ENCODE data around the gene EXOC4.
"Not testable (repeated sequence)": the region's sequence is repeated elsewhere in the genome, so short reads cannot be mapped to it uniquely, and the experiment has no call there.

The EXOC4 gene

GRCh38 chr7:133252858-133253518, at the start of gene EXOC4:
EXOC4 (plus strand) TSS chr7:133253078.
- peak; percentile 97 for DNase-seq (ENCODE audit: low read depth)

GRCh38 chr7:133203490-133203889, 49.4 kb upstream of the EXOC4 start:
- no peak for DNase-seq (ENCODE audit: low read depth)

GRCh38 chr7:133207687-133208086, 45.2 kb upstream of the EXOC4 start:
- DNase-seq (ENCODE audit: low read depth) = no peak

- DNase-seq (ENCODE audit: low read depth) = not testable (repeated sequence)
Observed at GRCh38 chr7:133210817-133211216, 42.1 kb upstream of the EXOC4 start.

GRCh38 chr7:133213772-133214171, 39.1 kb upstream of the EXOC4 start:
- not testable (repeated sequence) for DNase-seq (ENCODE audit: low read depth)

GRCh38 chr7:133217773-133218172, 35.1 kb upstream of the EXOC4 start:
- no peak for DNase-seq (ENCODE audit: low read depth)

GRCh38 chr7:133230591-133231194, 22.2 kb upstream of the EXOC4 start:
- peak; percentile 23 for DNase-seq (ENCODE audit: low read depth)

- DNase-seq (ENCODE audit: low read depth) = no peak
Observed at GRCh38 chr7:133233142-133233541, 19.7 kb upstream of the EXOC4 start.

- DNase-seq (ENCODE audit: low read depth) = no peak
Observed at GRCh38 chr7:133234961-133235875, 17.7 kb upstream of the EXOC4 start.

- DNase-seq (ENCODE audit: low read depth) = no peak
Observed at GRCh38 chr7:133237545-133237944, 15.3 kb upstream of the EXOC4 start.

GRCh38 chr7:133240302-133240701, 12.6 kb upstream of the EXOC4 start:
- no peak for DNase-seq (ENCODE audit: low read depth)

- DNase-seq (ENCODE audit: low read depth) = no peak
Observed at GRCh38 chr7:133246558-133246957, 6.3 kb upstream of the EXOC4 start.

GRCh38 chr7:133248901-133249300, 4.0 kb upstream of the EXOC4 start:
- DNase-seq (ENCODE audit: low read depth) = no peak

GRCh38 chr7:133252506-133252857, 396 bp upstream of the EXOC4 start:
- DNase-seq (ENCODE audit: low read depth) = no peak

GRCh38 chr7:133253519-133253875, 619 bp downstream of the EXOC4 start:
- no peak for DNase-seq (ENCODE audit: low read depth)

- no peak for DNase-seq (ENCODE audit: low read depth)
Observed at GRCh38 chr7:133255486-133255885, 2.6 kb downstream of the EXOC4 start.

GRCh38 chr7:133258174-133258573, 5.3 kb downstream of the EXOC4 start:
- DNase-seq (ENCODE audit: low read depth) = no peak

- DNase-seq (ENCODE audit: low read depth) = no peak
Observed at GRCh38 chr7:133265821-133266220, 12.9 kb downstream of the EXOC4 start.

- DNase-seq (ENCODE audit: low read depth) = no peak
Observed at GRCh38 chr7:133268355-133268754, 15.5 kb downstream of the EXOC4 start.

GRCh38 chr7:133272336-133272735, 19.5 kb downstream of the EXOC4 start:
- no peak for DNase-seq (ENCODE audit: low read depth)

GRCh38 chr7:133273227-133273626, 20.3 kb downstream of the EXOC4 start:
- no peak for DNase-seq (ENCODE audit: low read depth)

- DNase-seq (ENCODE audit: low read depth) = no peak
Observed at GRCh38 chr7:133274265-133274664, 21.4 kb downstream of the EXOC4 start.

GRCh38 chr7:133275008-133275407, 22.1 kb downstream of the EXOC4 start:
- DNase-seq (ENCODE audit: low read depth) = no peak
